Osteoblast (primary cell): ENCODE data around the gene ELP1. TPM values are rescaled to one million over a fixed set of nuclear protein-coding genes. Genes with fewer than 3 reads are reported as not detected.

ENCODE experiments used
- DNase-seq: peaks from one replicate; pipeline ENCODE4 v3.0.0; 2011; ENCODE audit warnings: low spot score, mixed read lengths; ENCODE audit not compliant: insufficient read length; ENCODE audit errors: missing footprints
- H2AFZ ChIP-seq: 2 replicates; pipeline ENCODE4 v1.6.0; 2011; ENCODE audit warnings: mild to moderate bottlenecking, low read length
- H3K27ac ChIP-seq: 2 replicates; pipeline ENCODE4 v1.5.1; 2011; ENCODE audit warnings: mild to moderate bottlenecking, low read depth, low read length, moderate library complexity
- H3K27me3 ChIP-seq: 2 replicates; pipeline ENCODE4 v1.6.0; 2012; ENCODE audit warnings: mild to moderate bottlenecking, control low read depth, inconsistent platforms, low read length, moderate library complexity; ENCODE audit not compliant: insufficient read depth
- H3K36me3 ChIP-seq: 2 replicates; pipeline ENCODE4 v1.5.1; 2011; ENCODE audit warnings: mild to moderate bottlenecking, low read length, control low read depth, moderate library complexity; ENCODE audit not compliant: insufficient read depth
- H3K4me1 ChIP-seq: 2 replicates; pipeline ENCODE4 v1.5.1; 2011; ENCODE audit warnings: mild to moderate bottlenecking, low read length, control low read depth, moderate library complexity; ENCODE audit not compliant: insufficient read depth
- H3K4me2 ChIP-seq: 2 replicates; pipeline ENCODE4 v1.6.0; 2011; ENCODE audit warnings: mild to moderate bottlenecking, low read length; ENCODE audit not compliant: insufficient read depth
- H3K4me3 ChIP-seq: fragments of 200-600 bp; sonication (generic); 3 replicates; pipeline ENCODE4 v1.5.1; 2012; ENCODE audit warnings: mild to moderate bottlenecking, low read length, inconsistent platforms; ENCODE audit not compliant: insufficient read depth
- H3K79me2 ChIP-seq: 2 replicates; pipeline ENCODE4 v1.6.0; 2012; ENCODE audit warnings: mild to moderate bottlenecking, low read length, control low read depth, inconsistent platforms; ENCODE audit not compliant: insufficient read depth
- H3K9me3 ChIP-seq: 2 replicates; pipeline ENCODE4 v1.5.1; 2011; ENCODE audit warnings: low read depth, low read length, control low read depth
- H4K20me1 ChIP-seq: 2 replicates; pipeline ENCODE4 v1.6.0; 2012; ENCODE audit warnings: mild to moderate bottlenecking, low read length, control low read depth; ENCODE audit not compliant: insufficient read depth
- CTCF ChIP-seq: IDR thresholded peaks from 2 replicates; pipeline ENCODE4 v1.5.1; 2011; ENCODE audit warnings: mild to moderate bottlenecking, low read depth, low read length, moderate library complexity; ENCODE audit errors: extremely low read depth
- total RNA-seq: library from RNA; depleted of rRNA; stranded (reverse); fragments of >200 nt; gene quantifications from 2 replicates; pipeline ENCODE4 v1.2.3, GENCODE V29; 2012

ELP1 gene
- total RNA-seq, 1 donor: 24.2 TPM

- no peak overlapping the region for H3K4me2 ChIP-seq
- no peaks in the 10 kb centered on the region for H3K27me3 ChIP-seq
- DNase-seq: no peak
- H3K4me1 ChIP-seq: no peaks in the 10 kb centered on the region
- TF ChIP-seq CTCF: no peak
- H3K36me3 ChIP-seq: peaks cover 78% of the 10 kb centered on the region
- H3K4me3 ChIP-seq: no peak overlapping the region
- no peaks in the 10 kb centered on the region for H3K79me2 ChIP-seq
- H2AFZ ChIP-seq: no peak overlapping the region
- no peaks in the 10 kb centered on the region for H4K20me1 ChIP-seq
- H3K9me3 ChIP-seq: no peaks in the 10 kb centered on the region
- no peak overlapping the region for H3K27ac ChIP-seq
Observed at GRCh38 chr9:108876425-108876824, 57.5 kb downstream of the ELP1 start.

- TF ChIP-seq CTCF: no peak
Observed at GRCh38 chr9:108874058-108874788, 59.7 kb downstream of the ELP1 start.

GRCh38 chr9:108869092-108869725 lies 64.7 kb downstream of the ELP1 start:
- H3K4me2 ChIP-seq: no peak overlapping the region
- H3K36me3 ChIP-seq: peaks cover 31% of the 10 kb centered on the region
- H2AFZ ChIP-seq: no peak overlapping the region
- H3K27me3 ChIP-seq: no peaks in the 10 kb centered on the region
- H3K27ac ChIP-seq: no peak overlapping the region
- H3K79me2 ChIP-seq: no peaks in the 10 kb centered on the region
- H4K20me1 ChIP-seq: no peaks in the 10 kb centered on the region
- peak; percentile 72 for DNase-seq
- no peaks in the 10 kb centered on the region for H3K9me3 ChIP-seq
- no peak for TF ChIP-seq CTCF
- H3K4me3 ChIP-seq: no peak overlapping the region
- peaks cover 7% of the 10 kb centered on the region for H3K4me1 ChIP-seq

More at GRCh38 chr9:108874058-108874788, 59.7 kb downstream of the ELP1 start:
- no peaks in the 10 kb centered on the region for H3K9me3 ChIP-seq
- H4K20me1 ChIP-seq: no peaks in the 10 kb centered on the region
- no peak overlapping the region for H2AFZ ChIP-seq
- no peak overlapping the region for H3K4me3 ChIP-seq
- peaks cover 70% of the 10 kb centered on the region for H3K36me3 ChIP-seq
- H3K4me2 ChIP-seq: no peak overlapping the region
- H3K79me2 ChIP-seq: no peaks in the 10 kb centered on the region
- no peaks in the 10 kb centered on the region for H3K27me3 ChIP-seq
- no peak for DNase-seq
- peaks cover 4% of the 10 kb centered on the region for H3K4me1 ChIP-seq
- H3K27ac ChIP-seq: no peak overlapping the region

GRCh38 chr9:108867829-108868228 lies 66.1 kb downstream of the ELP1 start:
- DNase-seq: no peak
- H2AFZ ChIP-seq: no peak overlapping the region
- no peak overlapping the region for H3K4me3 ChIP-seq
- H3K4me2 ChIP-seq: no peak overlapping the region
- no peak for TF ChIP-seq CTCF
- H3K9me3 ChIP-seq: no peaks in the 10 kb centered on the region
- no peaks in the 10 kb centered on the region for H3K27me3 ChIP-seq
- H3K79me2 ChIP-seq: no peaks in the 10 kb centered on the region
- peaks cover 20% of the 10 kb centered on the region for H3K36me3 ChIP-seq
- peaks cover 7% of the 10 kb centered on the region for H3K4me1 ChIP-seq
- H3K27ac ChIP-seq: no peak overlapping the region
- no peaks in the 10 kb centered on the region for H4K20me1 ChIP-seq
